NT2/D1 (cell line): ENCODE results near the gene LEMD1.

Experiments used
- SUZ12 ChIP-seq: IDR thresholded peaks from 2 replicates; pipeline ENCODE4 v1.6.1; 2011; ENCODE audit not compliant: insufficient read length, insufficient read depth; ENCODE audit errors: extremely low read depth
- YY1 ChIP-seq: IDR thresholded peaks from 2 replicates; pipeline ENCODE4 v1.6.1; 2011; ENCODE audit not compliant: insufficient read length, insufficient read depth

GRCh38 chr1:205444300-205444930, 22.6 kb upstream of the LEMD1 start:
- TF ChIP-seq YY1 (no peak), SUZ12 (no peak)
